Frontal cortex (tissue), 1 donor: Measurements from ENCODE around the gene HPGD. TPM values are rescaled to one million over a fixed set of nuclear protein-coding genes. Genes with fewer than 3 reads are reported as not detected.

Experiments used
- total RNA-seq: library from RNA; depleted of rRNA; stranded (reverse); fragments of >200 nt; gene quantifications from one replicate; pipeline ENCODE4 v1.2.3, GENCODE V29; 2014

The HPGD gene
- total RNA-seq, 1 donor from 2014 or later: 5.7 TPM

Other genes with a start within 250 kb of the HPGD start
- 24.1 TPM for gene FBXO8, start 238.8 kb downstream of the HPGD start, total RNA-seq
- 24.5 TPM for gene CEP44, start 238.6 kb downstream of the HPGD start, total RNA-seq